Prostate gland (tissue), 2 donors: Measurements from ENCODE around the gene SPIN1. TPM values are rescaled to one million over a fixed set of nuclear protein-coding genes. Genes with fewer than 3 reads are reported as not detected.

ENCODE experiments used
- DNase-seq: peaks from one replicate; pipeline ENCODE4 v3.0.0-alpha.2; 2019; ENCODE audit warnings: low spot score
- H3K27ac ChIP-seq, 2 donors: fragments of 200-600 bp; sonication (generic); 2 replicates each; pipeline ENCODE4 v1.5.1; 2017 to 2019
- H3K27me3 ChIP-seq: fragments of 200-600 bp; sonication (generic); replicated peaks from 2 replicates; pipeline ENCODE4 v1.5.1; 2019; ENCODE audit not compliant: insufficient read depth
- H3K36me3 ChIP-seq, 2 donors: fragments of 200-600 bp; sonication (generic); 1 replicate in 1 of 2; 2 replicates in 1 of 2; pipeline versions ENCODE4 v1.5.1 to v1.8.1; 2017 to 2019
- H3K4me1 ChIP-seq: fragments of 200-600 bp; sonication (generic); replicated peaks from 2 replicates; pipeline ENCODE4 v1.5.1; 2019
- H3K4me3 ChIP-seq, 2 donors: fragments of 200-600 bp; sonication (generic); 2 replicates each; pipeline ENCODE4 v1.5.1; 2017 to 2019
- H3K9me3 ChIP-seq: fragments of 200-600 bp; sonication (generic); 2 replicates; pipeline ENCODE4 v1.5.1; 2017
- CTCF ChIP-seq, 4 experiments: fragments of 200-600 bp in 2 of 4; fragments of 450-650 bp in 2 of 4; sonication (generic) in 2 of 4; IDR thresholded peaks; 1 replicate in 3 of 4; 2 replicates in 1 of 4; pipeline ENCODE4 v1.5.1; 2016 to 2019; ENCODE audit warnings: antibody characterized with exemption in 4 of 4, mild to moderate bottlenecking in 2 of 4, moderate library complexity in 2 of 4
- POLR2A ChIP-seq: fragments of 450-650 bp; IDR thresholded peaks from one replicate; pipeline ENCODE4 v1.6.1; 2016; ENCODE audit warnings: antibody characterized with exemption, mild to moderate bottlenecking
- POLR2AphosphoS5 ChIP-seq: sonication (generic); formaldehyde crosslinking; IDR thresholded peaks from one replicate; pipeline ENCODE4 v1.6.1; 2017; ENCODE audit warnings: antibody characterized with exemption
- WGBS: methylation state at CpG from one replicate; pipeline ENCODE4 v1.1.5; 2018; 5-methylcytosine and 5-hydroxymethylcytosine counted together
- intact Hi-C: fragments of 100-400 bp; cut with DNase I; formaldehyde crosslinking; loops from one replicate; pipeline ENCODE4 v1.14.2; 2022
- total RNA-seq, 2 donors: library from RNA; depleted of rRNA; stranded (reverse); fragments of >200 nt; gene quantifications; one replicate each; pipeline ENCODE4 v1.1.0, GENCODE V29; 2016

SPIN1 gene
- total RNA-seq, 2 donors from 2014 or later = 74.5 to 98.5 TPM

- WGBS = 95% methylated on average over 13 of the region's 13 CpGs
- intact Hi-C loops = no loop called here
Measured at GRCh38 chr9:88437210-88438146, 49.2 kb downstream of the SPIN1 start.

DNA sequence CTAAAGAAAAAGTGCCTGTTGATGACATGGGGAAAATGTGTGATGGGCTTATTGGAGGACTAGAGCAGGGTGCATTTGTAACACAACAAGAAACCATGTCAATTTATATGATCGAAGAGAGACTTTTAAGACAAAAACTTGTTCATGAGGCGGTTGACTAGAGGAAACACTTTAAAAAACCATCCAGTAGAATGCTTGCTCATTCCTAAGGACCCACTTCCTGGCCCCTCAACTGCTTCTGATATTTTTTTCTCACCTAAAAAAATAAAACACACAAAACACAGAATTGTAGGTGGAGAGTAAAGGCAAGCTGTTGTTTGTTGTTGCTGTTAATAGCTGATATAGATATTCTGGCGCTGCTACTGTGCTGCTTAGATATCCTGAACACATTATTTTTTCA lies 50.6 kb downstream of the SPIN1 start:
- intact Hi-C loops = no loop called here
- Histone ChIP-seq H3K27me3 (no peaks in the 10 kb centered on the region), H3K9me3 (no peaks in the 10 kb centered on the region), H3K27ac (no peak overlapping the region), H3K36me3 (no peaks in the 10 kb centered on the region), H3K4me3 (no peak overlapping the region), H3K4me1 (no peaks in the 10 kb centered on the region)
- WGBS = 92% methylated on average over 3 of the region's 3 CpGs
- TF ChIP-seq CTCF (IDR thresholded peaks at IDR 0.05) (no peak), POLR2A (no peak), POLR2AphosphoS5 (no peak)
- DNase-seq = no peak

More at GRCh38 chr9:88437210-88438146, 49.2 kb downstream of the SPIN1 start:
- H3K4me3 ChIP-seq = no peak overlapping the region
- no peaks in the 10 kb centered on the region for H3K9me3 ChIP-seq
- no peak for DNase-seq
- no peak for TF ChIP-seq POLR2A
- no peak for TF ChIP-seq POLR2AphosphoS5
- no peak for TF ChIP-seq CTCF (IDR thresholded peaks at IDR 0.05)
- H3K4me1 ChIP-seq = no peaks in the 10 kb centered on the region
- H3K27me3 ChIP-seq = no peaks in the 10 kb centered on the region
- H3K27ac ChIP-seq = no peak overlapping the region
- H3K36me3 ChIP-seq = no peaks in the 10 kb centered on the region

GRCh38 chr9:88441301-88442007 lies 53.2 kb downstream of the SPIN1 start:
- intact Hi-C loops = no loop called here
- WGBS = 94% methylated on average over 15 of the region's 15 CpGs
- H3K36me3 ChIP-seq = no peaks in the 10 kb centered on the region

GRCh38 chr9:88443480-88444113 lies 55.4 kb downstream of the SPIN1 start:
- Histone ChIP-seq H3K4me1 (no peaks in the 10 kb centered on the region), H3K27me3 (no peaks in the 10 kb centered on the region), H3K36me3 (no peaks in the 10 kb centered on the region), H3K27ac (no peak overlapping the region), H3K4me3 (no peak overlapping the region), H3K9me3 (no peaks in the 10 kb centered on the region)
- TF ChIP-seq POLR2A (no peak), POLR2AphosphoS5 (no peak), CTCF (IDR thresholded peaks at IDR 0.05) (no peak)
- DNase-seq = no peak
- intact Hi-C loops = no loop called here
- WGBS = 80% methylated on average over 7 of the region's 7 CpGs

More at GRCh38 chr9:88441301-88442007, 53.2 kb downstream of the SPIN1 start:
- H3K27ac ChIP-seq = no peak overlapping the region
- H3K4me3 ChIP-seq = no peak overlapping the region
- no peaks in the 10 kb centered on the region for H3K27me3 ChIP-seq
- no peaks in the 10 kb centered on the region for H3K4me1 ChIP-seq
- TF ChIP-seq POLR2A = no peak
- TF ChIP-seq POLR2AphosphoS5 = no peak
- TF ChIP-seq CTCF (IDR thresholded peaks at IDR 0.05) = no peak
- DNase-seq = no peak
- no peaks in the 10 kb centered on the region for H3K9me3 ChIP-seq
